GM19240 (cell line): Measurements from ENCODE around the gene MERTK.
A peak's percentile ranks its signal among the peaks of the same experiment; 100 is the strongest.
"Not testable (repeated sequence)": the region's sequence is repeated elsewhere in the genome, so short reads cannot be mapped to it uniquely, and the experiment has no call there.

Experiments used
- DNase-seq: peaks from one replicate; pipeline ENCODE4 v3.0.0; 2011; ENCODE audit warnings: low spot score; ENCODE audit not compliant: insufficient read length

The MERTK gene

GRCh38 chr2:111897924-111898702 is at the start of gene MERTK:
Gene MERTK (plus strand): TSS chr2:111898607. CDS start chr2:111898736, 129 bp downstream.
- peak; percentile 57 for DNase-seq

- not testable (repeated sequence) for DNase-seq
These were observed 47.8 kb upstream of the MERTK start for GRCh38 chr2:111850646-111851045.

- DNase-seq = not testable (repeated sequence)
These were observed 45.9 kb upstream of the MERTK start for GRCh38 chr2:111852544-111852943.

GRCh38 chr2:111860005-111860404 is 38.4 kb upstream of the MERTK start:
- not testable (repeated sequence) for DNase-seq

- DNase-seq = not testable (repeated sequence)
These were observed 33.3 kb upstream of the MERTK start for GRCh38 chr2:111865124-111865523.

- DNase-seq = not testable (repeated sequence)
These were observed 25.6 kb upstream of the MERTK start for GRCh38 chr2:111872806-111873205.

- peak; percentile 75 for DNase-seq
These were observed 14.5 kb upstream of the MERTK start, which contains the start of gene ANAPC1 for GRCh38 chr2:111883661-111884591. Gene ANAPC1 (minus strand): TSS chr2:111884193. CDS start chr2:111880825, 3,368 bp downstream.

GRCh38 chr2:111884592-111884964 is 13.8 kb upstream of the MERTK start:
- no peak for DNase-seq

- DNase-seq = no peak
These were observed 2.4 kb upstream of the MERTK start for GRCh38 chr2:111896024-111896423.

- DNase-seq = no peak
These were observed 1.8 kb upstream of the MERTK start for GRCh38 chr2:111896576-111896975.

GRCh38 chr2:111897630-111897923 is 830 bp upstream of the MERTK start:
- DNase-seq = no peak

- DNase-seq = no peak
These were observed 502 bp downstream of the MERTK start for GRCh38 chr2:111898703-111899514.

- DNase-seq = no peak
These were observed 2.5 kb downstream of the MERTK start for GRCh38 chr2:111900859-111901258.

- DNase-seq = no peak
These were observed 5.1 kb downstream of the MERTK start for GRCh38 chr2:111903516-111903915.

GRCh38 chr2:111903930-111904439 is 5.6 kb downstream of the MERTK start:
- no peak for DNase-seq

GRCh38 chr2:111904726-111905474 is 6.5 kb downstream of the MERTK start:
- no peak for DNase-seq

GRCh38 chr2:111905475-111905869 is 7.1 kb downstream of the MERTK start:
- not testable (repeated sequence) for DNase-seq

- DNase-seq = no peak
These were observed 7.8 kb downstream of the MERTK start for GRCh38 chr2:111905990-111906735.

- no peak for DNase-seq
These were observed 10.2 kb downstream of the MERTK start for GRCh38 chr2:111908578-111908977.

GRCh38 chr2:111909079-111909478 is 10.7 kb downstream of the MERTK start:
- no peak for DNase-seq
